Suprapubic skin (tissue), 3 donors: ENCODE results near the gene MARK4.

ENCODE experiments used
- POLR2AphosphoS5 ChIP-seq, 3 donors: sonication (generic); formaldehyde crosslinking; IDR thresholded peaks; one replicate each; pipeline ENCODE4 v1.6.1; 2017; ENCODE audit warnings: antibody characterized with exemption in 3 of 3
- TF ChIP-seq, protein P1 (sequence below), 2 donors: fragments of 200-600 bp in 1 of 2; fragments of 450-650 bp in 1 of 2; sonication (generic) in 1 of 2; IDR thresholded peaks; one replicate each; pipeline ENCODE4 v1.5.1; 2016 to 2019; ENCODE audit warnings: antibody characterized with exemption in 2 of 2, mild to moderate bottlenecking in 1 of 2, moderate library complexity in 1 of 2

- TF ChIP-seq, protein P1, sequence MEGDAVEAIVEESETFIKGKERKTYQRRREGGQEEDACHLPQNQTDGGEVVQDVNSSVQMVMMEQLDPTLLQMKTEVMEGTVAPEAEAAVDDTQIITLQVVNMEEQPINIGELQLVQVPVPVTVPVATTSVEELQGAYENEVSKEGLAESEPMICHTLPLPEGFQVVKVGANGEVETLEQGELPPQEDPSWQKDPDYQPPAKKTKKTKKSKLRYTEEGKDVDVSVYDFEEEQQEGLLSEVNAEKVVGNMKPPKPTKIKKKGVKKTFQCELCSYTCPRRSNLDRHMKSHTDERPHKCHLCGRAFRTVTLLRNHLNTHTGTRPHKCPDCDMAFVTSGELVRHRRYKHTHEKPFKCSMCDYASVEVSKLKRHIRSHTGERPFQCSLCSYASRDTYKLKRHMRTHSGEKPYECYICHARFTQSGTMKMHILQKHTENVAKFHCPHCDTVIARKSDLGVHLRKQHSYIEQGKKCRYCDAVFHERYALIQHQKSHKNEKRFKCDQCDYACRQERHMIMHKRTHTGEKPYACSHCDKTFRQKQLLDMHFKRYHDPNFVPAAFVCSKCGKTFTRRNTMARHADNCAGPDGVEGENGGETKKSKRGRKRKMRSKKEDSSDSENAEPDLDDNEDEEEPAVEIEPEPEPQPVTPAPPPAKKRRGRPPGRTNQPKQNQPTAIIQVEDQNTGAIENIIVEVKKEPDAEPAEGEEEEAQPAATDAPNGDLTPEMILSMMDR (IDR thresholded peaks at IDR 0.05) = no peak
- no peak for TF ChIP-seq POLR2AphosphoS5 (IDR thresholded peaks at IDR 0.05)
These were observed 98.4 kb downstream of the MARK4 start for GRCh38 chr19:45349430-45349941.
